ENCODE data around the gene FAM83C. TPM values are rescaled to one million over a fixed set of nuclear protein-coding genes. Genes with fewer than 3 reads are reported as not detected.

The FAM83C gene
- total RNA-seq, 1 donor from 2014 or later: not detected

DNA sequence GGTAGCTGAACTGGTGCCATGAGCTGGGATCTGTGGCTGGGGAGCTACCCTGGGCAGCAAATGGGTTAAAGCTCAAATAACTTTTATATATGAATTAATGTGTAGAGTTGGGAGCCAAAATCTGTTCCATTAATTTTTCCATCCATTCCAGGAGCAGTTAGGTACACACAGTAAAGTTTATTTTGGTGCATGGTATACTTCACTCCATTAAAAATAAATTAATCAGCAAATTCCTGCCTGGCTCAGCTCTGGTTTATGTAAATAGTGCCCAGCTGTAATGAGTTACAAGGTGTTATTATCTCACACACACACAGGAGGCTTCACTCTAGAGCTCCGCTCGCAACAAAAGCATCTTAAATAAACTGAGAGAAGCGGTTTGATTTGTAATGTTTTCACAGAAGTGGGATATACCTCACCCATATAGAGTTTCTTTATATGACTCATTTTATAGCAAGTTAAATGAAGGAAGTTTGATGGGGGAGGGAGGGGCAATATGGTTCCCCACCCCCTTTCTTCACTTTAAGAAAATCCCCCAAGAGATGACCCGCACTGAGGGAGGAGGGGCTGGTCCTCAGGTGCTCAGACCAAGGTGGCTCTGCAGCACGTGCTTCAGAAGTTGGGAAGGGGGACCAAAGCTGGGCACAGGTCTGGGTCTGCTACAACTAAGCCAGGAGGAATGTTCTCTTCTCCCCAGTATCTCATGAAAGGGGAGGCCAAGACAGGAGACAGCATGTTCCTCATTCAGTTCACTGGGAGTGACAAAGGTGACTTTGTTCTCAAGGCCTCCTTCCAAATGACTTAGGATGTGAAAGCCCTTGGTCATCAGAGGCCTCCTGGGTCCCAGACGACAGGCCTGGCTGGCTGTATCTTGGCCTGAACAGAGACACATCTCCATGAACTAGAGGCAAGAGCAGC lies 10.5 kb upstream of the FAM83C start:
- Histone ChIP-seq H3K9ac (no peak overlapping the region), H3K36me3 (no peaks in the 10 kb centered on the region)

DNA sequence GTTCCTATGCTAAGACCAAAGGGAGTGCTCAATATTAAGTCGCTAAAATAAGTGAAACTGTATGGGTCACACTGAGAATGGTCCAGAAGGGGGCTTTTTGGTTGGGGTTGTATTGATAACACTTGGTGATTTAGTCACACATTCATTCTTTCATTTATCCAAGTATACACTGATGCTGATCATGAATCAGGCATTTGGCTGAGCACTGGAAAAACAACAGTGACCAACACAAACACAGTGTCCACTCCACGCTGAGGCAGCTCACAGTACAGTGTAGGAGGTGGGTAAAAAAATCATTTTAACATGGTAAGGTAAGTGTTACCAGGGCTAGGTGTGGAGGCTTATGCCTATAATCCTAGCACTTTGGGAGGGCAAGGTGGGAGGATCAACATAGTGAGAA lies 9.2 kb upstream of the FAM83C start:
- Mint-ChIP-seq H3K36me3 (peaks cover 5% of the 10 kb centered on the region), H3K4me1 (peaks cover 3% of the 10 kb centered on the region), H3K27ac (no peak overlapping the region), H3K4me3 (no peak overlapping the region), H3K9me3 (no peaks in the 10 kb centered on the region), H3K27me3 (ENCODE audit: insufficient read depth, low read depth) (no peaks in the 10 kb centered on the region)
- no peaks in the 10 kb centered on the region for H3F3A ChIP-seq (ENCODE audit: low read depth)
- H2AFZ ChIP-seq (replicated peaks): no peak overlapping the region
- no peaks in the 10 kb centered on the region for H3K36me3 ChIP-seq
- no peak overlapping the region for H3K4me3 ChIP-seq
- H3K9me3 ChIP-seq (ENCODE audit: low read depth): no peaks in the 10 kb centered on the region
- H3K4me1 ChIP-seq: no peaks in the 10 kb centered on the region
- DNase-seq (ENCODE audit: low spot score): no peak
- no peak for TF ChIP-seq EZH2 (IDR thresholded peaks at IDR 0.05)
- no peak for TF ChIP-seq EZH2phosphoT487 (IDR thresholded peaks at IDR 0.05)
- TF ChIP-seq, protein P1, sequence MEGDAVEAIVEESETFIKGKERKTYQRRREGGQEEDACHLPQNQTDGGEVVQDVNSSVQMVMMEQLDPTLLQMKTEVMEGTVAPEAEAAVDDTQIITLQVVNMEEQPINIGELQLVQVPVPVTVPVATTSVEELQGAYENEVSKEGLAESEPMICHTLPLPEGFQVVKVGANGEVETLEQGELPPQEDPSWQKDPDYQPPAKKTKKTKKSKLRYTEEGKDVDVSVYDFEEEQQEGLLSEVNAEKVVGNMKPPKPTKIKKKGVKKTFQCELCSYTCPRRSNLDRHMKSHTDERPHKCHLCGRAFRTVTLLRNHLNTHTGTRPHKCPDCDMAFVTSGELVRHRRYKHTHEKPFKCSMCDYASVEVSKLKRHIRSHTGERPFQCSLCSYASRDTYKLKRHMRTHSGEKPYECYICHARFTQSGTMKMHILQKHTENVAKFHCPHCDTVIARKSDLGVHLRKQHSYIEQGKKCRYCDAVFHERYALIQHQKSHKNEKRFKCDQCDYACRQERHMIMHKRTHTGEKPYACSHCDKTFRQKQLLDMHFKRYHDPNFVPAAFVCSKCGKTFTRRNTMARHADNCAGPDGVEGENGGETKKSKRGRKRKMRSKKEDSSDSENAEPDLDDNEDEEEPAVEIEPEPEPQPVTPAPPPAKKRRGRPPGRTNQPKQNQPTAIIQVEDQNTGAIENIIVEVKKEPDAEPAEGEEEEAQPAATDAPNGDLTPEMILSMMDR (IDR thresholded peaks at IDR 0.05): no peak
- no peak overlapping the region for H3K27ac ChIP-seq
- H3K79me2 ChIP-seq (ENCODE audit: low read depth): no peaks in the 10 kb centered on the region
- no peak overlapping the region for H3K9ac ChIP-seq
- no peaks in the 10 kb centered on the region for H4K20me1 ChIP-seq (ENCODE audit: low read depth)
- H3K27me3 ChIP-seq: no peaks in the 10 kb centered on the region
- H3K4me2 ChIP-seq: no peak overlapping the region

More for the DNA sequence above, 10.5 kb upstream of the FAM83C start:
- Histone ChIP-seq H4K20me1 (ENCODE audit: low read depth) (no peaks in the 10 kb centered on the region), H3F3A (ENCODE audit: low read depth) (no peaks in the 10 kb centered on the region), H3K79me2 (ENCODE audit: low read depth) (no peaks in the 10 kb centered on the region), H3K4me2 (no peak overlapping the region), H3K9me3 (ENCODE audit: low read depth) (no peaks in the 10 kb centered on the region), H3K27me3 (no peaks in the 10 kb centered on the region), H3K4me3 (no peak overlapping the region), H3K4me1 (no peaks in the 10 kb centered on the region), H3K27ac (no peak overlapping the region), H2AFZ (replicated peaks) (no peak overlapping the region)
- peaks cover 3% of the 10 kb centered on the region for H3K4me1 Mint-ChIP-seq
- TF ChIP-seq, protein P1 (IDR thresholded peaks at IDR 0.05): no peak
- TF ChIP-seq EZH2 (IDR thresholded peaks at IDR 0.05): no peak
- peaks cover 5% of the 10 kb centered on the region for H3K36me3 Mint-ChIP-seq
- no peak for DNase-seq (ENCODE audit: low spot score)
- no peak overlapping the region for H3K27ac Mint-ChIP-seq
- no peaks in the 10 kb centered on the region for H3K27me3 Mint-ChIP-seq (ENCODE audit: insufficient read depth, low read depth)
- no peaks in the 10 kb centered on the region for H3K9me3 Mint-ChIP-seq
- H3K4me3 Mint-ChIP-seq: no peak overlapping the region

DNA sequence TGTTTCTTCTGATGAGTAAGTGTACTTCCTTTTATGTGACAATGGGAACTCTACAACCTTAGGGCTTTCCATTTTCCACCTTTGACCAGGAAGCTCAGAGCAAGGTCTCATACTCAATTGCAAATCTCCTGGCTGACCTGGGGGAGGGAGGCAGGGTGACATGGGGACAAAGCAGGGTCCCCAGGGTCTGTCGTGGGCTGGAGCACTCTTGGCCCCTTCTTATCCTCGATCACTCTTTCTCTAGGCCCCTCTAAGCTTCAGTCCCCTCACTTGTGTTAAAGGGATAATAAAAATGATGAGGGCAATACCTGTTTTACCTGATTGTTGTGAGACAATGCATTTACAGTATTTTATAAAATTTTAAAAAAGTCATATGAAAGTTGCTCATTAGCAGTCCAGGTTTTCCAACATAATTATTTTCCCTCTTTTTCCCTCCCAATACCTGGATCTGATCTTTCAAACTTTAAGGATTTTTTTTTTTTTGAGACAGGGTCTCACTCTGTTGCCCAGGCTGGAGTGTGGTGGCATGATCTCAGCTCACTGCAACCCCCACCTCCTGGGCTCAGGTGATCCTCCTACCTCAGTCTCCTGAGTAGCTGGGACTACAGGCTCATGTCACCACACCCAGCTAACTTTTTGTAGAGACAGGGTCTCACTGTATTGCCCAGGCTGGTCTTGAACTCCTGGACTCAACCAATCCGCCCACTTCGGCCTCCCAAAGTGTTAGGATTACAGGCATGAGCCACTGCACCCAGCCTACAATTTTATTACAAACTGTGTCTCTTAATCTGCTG lies 8.4 kb upstream of the FAM83C start:
- Histone ChIP-seq H3K27me3 (no peaks in the 10 kb centered on the region), H4K20me1 (ENCODE audit: low read depth) (no peaks in the 10 kb centered on the region), H2AFZ (replicated peaks) (no peak overlapping the region), H3F3A (ENCODE audit: low read depth) (no peaks in the 10 kb centered on the region), H3K27ac (no peak overlapping the region), H3K9ac (no peak overlapping the region), H3K79me2 (ENCODE audit: low read depth) (no peaks in the 10 kb centered on the region), H3K4me3 (no peak overlapping the region), H3K9me3 (ENCODE audit: low read depth) (no peaks in the 10 kb centered on the region), H3K4me1 (no peaks in the 10 kb centered on the region), H3K4me2 (no peak overlapping the region), H3K36me3 (no peaks in the 10 kb centered on the region)
- Mint-ChIP-seq H3K4me1 (no peaks in the 10 kb centered on the region), H3K36me3 (peaks cover 4% of the 10 kb centered on the region), H3K27ac (no peak overlapping the region), H3K27me3 (ENCODE audit: insufficient read depth, low read depth) (peaks cover 2% of the 10 kb centered on the region), H3K4me3 (no peak overlapping the region), H3K9me3 (no peaks in the 10 kb centered on the region)
- DNase-seq (ENCODE audit: low spot score): no peak
- TF ChIP-seq, protein P1 (IDR thresholded peaks at IDR 0.05): no peak
- TF ChIP-seq EZH2phosphoT487 (IDR thresholded peaks at IDR 0.05) (no peak), EZH2 (IDR thresholded peaks at IDR 0.05) (no peak)
